NK-92 (cell line): ENCODE data around the gene CAPN5.

ENCODE experiments used
- DNase-seq: peaks from one replicate; lab custom pipeline; 2025; ENCODE audit not compliant: unreplicated experiment; lab: John Stamatoyannopoulos, UW

Gene CAPN5

DNA sequence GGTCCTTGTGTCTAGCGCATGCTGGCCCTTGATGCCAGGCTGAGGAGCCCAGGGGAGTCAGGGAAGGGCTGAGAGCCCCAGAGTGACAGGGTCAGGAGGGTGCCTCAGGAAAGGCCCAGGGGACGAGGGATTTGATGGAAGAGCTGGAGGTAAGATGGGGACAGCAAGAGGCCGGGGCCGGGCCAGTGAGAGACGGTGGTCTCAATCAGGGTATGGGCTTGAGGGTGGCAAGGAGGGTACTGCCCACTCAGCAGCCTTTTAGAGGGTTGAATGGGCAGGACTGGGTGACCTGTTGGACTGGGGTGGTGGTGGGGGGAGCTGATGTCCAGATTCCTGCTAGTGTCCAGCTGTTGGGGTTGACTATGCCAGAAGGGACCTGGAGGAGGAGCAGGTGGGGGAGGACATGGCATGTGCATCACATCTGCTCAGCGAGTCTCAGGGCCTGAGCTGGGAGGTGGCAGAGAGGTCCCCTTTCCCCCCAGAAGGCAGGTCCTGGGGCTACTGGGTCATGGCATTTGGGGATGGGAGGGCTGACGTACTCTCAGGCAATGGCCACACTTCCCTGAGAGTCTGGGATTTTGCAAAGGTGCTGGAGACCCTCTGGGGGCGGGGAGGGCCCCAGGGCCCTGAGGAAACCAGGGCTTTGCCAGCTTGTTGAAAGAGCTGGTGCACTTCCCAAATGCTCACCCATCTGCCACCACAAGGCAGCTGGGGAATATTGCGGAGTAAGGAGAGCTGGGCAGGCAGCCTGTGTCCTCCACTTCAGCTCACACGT is 79.7 kb downstream of the CAPN5 start:
- no peak for DNase-seq

DNA sequence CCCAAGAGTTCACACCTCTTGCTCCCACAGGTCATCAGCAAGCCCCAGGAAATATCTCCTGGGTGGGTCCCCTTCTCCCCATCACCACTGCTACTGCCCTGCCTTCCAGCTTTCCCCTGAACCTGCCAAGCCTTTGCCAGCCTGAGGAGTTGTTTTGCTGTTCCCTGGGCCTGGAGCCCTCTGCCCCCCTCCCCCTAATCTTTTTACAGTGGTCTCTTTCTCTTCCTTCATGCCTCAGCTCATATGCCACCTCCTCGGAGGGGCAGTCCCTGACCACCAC is 80.2 kb downstream of the CAPN5 start:
- no peak for DNase-seq

DNA sequence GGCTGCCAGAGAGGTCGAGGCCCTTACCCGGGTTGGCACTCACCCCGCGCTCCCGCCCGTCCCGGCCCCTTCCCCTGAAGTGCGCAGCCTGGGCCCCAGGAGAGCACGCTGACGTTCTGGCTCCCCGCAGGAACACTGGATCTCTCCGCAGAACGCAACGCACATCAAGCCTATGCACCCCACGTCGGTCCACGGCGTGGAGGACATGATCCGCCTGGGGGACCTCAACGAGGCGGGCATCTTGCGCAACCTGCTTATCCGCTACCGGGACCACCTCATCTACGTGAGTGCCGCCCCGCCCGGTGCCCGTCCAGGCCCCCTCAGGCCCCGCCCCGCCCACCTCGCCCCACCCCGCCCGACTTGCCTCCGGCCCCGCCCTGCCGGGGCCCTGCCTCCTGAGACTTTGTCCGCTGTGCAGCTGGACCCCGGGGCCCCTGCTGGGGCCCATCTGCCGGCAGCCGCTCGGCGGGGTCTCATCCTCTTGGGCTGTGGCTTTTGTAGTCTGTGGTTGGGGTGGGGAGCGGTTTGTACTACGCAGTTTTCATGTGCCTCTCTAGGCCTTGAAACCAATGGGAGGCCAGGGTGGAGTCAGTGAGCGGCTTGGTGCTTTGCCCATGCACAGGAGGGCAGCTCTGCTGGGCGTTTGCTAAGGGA is 81.0 kb downstream of the CAPN5 start:
- no peak for DNase-seq

DNA sequence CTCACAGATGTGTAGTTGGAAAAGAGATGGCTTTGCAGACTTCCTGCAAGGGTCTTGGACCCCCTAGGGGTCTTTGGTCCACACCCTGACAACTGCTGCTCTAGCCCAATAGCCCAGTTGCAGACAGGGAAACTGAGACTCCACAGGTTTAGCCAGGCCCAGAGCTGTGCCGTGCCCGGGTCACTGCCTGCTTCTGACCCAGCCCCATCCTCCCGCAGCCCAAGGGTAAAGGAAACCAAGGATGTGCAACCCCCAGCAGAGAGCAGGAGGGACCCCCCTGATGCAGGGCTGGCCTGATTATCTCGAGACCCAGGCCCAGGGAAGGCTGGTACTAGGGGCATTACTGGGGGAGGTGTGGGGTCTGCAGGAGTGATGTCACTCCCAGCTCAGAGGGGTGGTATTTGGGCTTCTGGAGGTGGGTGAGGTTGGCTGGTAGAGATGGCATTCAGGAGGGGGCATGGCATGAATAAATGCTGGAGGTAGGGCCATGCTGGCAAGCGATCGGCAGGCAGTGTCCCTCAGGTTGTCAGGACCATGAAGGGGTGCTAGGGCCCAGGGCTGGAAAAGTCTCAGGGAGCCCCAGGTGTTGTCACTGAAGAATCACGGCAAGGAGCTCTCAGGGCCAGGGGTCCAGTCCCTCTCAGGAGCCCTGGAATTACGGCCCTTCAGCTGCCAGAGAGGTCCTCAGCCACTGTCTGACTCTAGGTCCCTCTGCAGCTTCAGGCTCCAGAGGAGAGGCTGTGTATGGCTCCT is 82.4 kb downstream of the CAPN5 start:
- DNase-seq = no peak

DNA sequence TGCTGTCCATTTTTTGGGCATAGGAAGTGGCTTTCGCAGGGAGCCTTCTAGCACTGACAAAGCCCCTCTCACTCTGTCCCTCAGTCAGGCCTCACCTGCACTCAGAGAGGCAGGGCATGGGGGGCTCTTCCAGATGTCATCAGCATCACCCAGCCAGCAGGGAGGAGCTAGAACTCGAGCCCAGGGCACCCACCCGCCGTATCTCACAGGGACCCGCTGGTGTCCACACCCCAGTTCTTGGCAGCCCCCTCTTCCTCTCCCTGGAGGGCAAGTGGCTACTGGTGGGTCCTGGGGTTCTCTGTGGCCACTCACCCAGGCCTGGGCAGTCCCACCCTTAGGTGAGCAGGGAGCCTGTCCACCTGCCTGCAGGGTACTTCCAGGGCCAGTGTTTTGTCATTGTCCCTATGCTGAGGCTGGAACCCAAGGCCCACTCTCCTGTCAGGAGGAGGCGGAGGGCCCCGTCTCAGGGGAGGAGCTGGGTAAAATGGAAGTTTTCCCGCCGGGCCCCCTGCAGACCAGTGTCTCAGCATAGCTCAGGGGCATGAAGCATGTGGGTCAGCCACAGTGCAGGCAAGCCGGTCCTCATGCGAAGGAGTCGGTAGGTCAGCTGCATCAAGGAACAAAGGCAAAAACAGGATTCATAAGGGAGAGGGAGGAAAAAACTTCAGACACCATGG is 83.1 kb downstream of the CAPN5 start:
- no peak for DNase-seq

DNA sequence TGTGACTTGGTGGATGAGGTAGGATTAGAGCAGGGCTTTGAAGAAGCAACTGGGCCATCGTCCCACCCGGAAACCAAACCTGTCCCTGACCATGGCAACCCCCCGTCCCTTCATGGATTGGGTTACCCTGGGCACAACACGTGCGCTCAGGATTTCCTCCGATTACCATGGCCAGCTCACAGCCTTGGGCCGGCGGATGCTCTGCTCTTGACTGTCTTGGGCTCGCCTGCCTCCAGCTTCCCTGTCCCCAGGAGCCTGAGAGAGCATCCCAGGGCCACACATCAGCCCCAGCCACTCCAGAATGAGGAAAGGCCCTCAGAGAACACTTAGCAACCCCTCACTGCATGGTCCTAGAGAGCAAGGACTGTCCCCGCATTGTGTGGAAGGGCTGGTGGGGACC is 84.1 kb downstream of the CAPN5 start:
- DNase-seq = no peak

DNA sequence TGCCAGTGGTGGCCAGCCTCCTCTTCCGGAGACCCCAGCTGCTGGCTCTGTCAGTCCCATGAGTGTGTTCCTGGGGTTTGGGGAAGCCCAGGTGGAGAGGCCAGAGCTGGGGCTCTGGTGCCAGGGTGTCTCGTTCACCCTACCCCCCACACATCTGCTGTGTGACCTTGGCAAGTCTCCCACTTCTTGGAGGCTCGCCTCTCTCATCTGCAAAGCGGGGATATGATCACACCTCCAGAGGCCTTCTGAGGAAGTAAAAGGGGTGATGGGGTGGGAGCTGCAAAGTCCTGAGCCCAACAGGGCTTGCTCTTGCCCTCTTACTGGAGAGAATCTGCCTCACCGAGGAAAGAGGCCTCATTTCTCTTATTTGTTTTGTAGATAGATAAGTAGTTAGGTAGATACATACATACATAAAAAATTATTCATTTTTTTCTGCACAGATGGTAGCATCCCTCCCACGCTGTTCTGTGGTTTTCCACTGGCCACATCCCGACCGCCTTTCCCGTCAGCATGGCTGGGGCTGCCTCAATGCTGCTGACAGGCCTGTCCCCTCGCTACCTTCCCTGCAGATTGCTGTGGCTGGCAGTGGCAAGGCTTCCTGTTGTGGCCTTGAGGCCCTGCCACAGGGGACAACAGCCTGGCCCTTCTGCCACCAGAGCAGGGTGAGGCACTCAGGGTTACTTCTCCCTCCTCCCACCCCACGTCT is 85.2 kb downstream of the CAPN5 start:
- no peak for DNase-seq

DNA sequence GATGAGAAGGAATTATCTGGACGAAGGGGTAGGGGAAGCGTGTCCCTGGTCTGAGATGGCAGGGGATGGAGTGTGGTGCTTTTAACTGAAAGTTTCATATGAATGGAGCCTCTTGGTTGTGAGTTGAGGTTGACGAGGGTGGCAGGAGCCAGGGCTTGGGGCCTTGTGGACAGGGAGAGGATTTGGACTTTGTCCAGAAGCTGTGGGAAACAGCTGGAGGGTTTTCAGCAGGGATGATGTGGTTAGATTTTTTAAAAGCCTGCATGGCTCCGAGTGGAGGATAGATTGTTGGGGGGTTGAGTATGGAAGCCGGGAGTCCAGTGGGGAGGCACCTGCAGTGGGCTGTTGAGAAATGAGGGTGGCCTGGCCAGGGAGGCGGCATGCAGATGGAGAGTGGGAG is 86.1 kb downstream of the CAPN5 start:
- no peak for DNase-seq

DNA sequence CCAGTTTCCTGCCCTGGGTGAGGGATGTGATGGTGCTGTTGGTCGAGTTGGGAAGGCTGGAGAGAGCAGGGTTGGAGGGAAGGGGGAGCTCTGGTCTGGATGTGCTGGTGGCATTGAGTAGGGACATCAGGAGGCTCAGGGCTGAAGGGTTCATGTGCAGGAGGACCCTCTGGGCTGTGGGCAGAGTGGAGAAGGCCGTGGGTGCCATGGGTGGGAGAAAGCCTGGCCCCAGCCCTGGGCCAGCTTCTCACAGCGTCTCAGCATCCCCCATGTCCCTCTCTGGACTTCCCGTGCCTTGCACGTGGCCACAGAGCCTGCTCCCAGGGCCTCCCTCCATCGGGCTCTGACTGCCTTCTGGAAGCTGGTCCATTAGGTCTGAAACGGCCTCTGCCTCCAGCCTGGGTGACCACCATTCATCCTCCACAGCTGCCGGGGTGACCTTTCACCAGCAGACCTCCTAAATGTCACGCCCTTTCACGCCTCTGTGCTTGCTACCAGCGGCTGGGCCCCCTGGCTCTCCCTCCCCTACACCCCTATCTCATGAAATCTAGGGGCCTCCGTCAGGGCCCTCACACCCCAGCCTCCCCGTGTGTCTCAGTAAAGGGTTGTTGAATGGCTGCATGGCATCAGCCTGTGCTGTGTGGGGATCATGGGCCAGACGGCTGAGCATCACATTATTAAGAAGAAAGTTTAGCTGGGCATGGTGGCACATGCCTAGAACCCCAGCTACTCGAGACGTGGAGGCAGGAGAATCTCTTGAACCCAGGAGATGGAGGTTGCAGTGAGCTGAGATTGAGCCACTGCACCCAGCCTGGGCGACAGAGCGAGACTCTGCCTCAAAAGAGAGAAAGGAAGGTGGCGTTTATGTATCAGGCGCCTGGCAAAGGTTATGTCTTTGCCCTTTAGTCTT is 86.8 kb downstream of the CAPN5 start:
- no peak for DNase-seq

DNA sequence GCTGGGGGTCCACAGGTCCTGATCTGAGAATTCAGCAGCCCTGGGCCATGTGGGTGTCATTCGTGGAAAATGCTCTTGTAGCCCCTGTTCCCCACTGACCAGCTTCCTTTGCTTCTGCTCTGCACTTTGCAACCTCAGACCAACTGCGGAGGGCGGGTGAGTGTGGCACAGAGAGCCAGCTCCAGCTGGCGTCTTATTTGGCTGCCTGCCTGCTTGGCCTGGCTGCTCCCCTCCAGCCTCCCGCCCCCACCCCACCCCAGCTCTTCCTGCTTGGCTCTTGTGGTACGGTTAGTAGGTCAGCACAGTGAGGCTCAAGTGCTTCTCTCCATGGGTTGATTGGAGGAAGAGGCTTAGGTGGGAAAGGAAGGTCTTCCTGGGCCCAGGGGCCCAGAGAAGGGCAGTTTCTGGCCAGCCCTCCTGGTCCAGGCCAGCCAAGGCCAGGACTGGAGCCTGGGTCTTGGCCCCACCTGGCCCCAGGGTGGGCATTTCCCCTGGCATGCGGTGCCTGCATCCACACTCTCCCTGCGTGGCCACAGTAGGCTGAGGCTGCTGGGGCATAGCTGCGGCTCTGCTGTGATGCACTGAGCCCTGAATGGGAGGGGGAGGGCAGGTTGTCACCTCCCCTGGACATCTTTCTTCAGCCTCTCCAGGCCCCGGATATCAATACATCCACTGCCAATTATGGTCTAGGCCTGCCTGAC is 87.8 kb downstream of the CAPN5 start:
- no peak for DNase-seq

DNA sequence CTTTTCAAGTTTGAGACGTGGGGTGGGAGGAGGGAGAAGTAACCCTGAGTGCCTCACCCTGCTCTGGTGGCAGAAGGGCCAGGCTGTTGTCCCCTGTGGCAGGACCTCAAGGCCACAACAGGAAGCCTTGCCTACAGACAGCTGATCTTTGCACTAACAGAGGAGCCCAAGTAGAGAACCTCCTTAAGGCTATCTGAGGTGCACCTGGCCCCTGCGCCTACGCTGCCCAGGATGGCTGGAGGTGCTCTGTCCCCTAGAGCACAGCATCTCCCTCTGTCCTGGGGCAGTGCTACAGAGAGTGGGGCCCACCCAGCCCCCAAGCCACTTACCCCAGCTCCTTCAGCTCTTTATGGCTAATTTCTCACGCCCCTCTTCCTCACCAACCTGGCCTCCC is 88.3 kb downstream of the CAPN5 start:
- no peak for DNase-seq

DNA sequence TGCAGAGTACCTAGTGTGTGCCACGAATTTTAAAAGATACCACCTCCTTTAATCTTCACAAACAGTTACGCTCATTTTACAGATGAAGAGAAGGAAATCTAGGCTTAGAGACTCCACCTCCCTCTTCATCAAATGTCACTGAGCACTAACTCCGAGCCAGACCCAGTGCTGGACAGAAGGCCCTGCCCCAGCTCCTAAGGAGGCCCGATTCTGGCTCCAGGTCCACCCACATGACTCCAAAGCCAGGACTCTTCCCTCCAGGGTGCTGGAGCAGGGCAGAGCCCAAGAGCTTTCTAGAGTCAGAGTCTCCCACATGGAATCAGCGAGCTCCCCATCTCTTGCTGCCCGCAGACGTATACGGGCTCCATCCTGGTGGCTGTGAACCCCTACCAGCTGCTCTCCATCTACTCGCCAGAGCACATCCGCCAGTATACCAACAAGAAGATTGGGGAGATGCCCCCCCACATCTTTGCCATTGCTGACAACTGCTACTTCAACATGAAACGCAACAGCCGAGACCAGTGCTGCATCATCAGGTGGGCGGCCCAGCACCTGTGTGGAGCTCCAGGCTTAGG is 88.9 kb downstream of the CAPN5 start:
- DNase-seq = no peak

DNA sequence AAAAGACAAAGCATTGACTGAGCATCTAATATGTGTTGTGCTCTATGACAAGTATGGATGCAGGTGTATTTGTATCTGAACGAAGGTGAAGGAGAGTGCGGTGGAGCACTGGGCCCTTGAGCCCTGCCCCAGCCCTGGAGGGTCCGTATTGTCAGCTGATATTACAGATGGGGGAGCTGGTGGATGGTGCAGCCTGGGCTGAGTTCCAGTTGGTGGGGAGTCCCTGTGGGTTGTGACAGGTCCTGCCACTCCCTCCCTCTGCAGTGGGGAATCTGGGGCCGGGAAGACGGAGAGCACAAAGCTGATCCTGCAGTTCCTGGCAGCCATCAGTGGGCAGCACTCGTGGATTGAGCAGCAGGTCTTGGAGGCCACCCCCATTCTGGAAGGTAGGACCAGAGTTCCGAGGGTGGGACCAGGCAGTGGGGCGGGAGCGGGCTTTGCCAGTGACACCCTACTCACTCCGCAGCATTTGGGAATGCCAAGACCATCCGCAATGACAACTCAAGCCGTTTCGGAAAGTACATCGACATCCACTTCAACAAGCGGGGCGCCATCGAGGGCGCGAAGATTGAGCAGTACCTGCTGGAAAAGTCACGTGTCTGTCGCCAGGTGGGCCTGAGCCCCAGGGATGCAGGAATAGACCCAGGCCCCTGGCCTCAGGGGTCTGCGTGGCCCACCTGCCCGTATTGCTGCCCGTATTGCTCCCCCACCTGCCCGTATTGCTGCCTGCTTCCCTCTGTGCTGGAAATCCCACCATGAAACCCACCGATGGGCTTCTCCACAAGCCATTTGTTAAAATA is 89.8 kb downstream of the CAPN5 start:
- DNase-seq = no peak

DNA sequence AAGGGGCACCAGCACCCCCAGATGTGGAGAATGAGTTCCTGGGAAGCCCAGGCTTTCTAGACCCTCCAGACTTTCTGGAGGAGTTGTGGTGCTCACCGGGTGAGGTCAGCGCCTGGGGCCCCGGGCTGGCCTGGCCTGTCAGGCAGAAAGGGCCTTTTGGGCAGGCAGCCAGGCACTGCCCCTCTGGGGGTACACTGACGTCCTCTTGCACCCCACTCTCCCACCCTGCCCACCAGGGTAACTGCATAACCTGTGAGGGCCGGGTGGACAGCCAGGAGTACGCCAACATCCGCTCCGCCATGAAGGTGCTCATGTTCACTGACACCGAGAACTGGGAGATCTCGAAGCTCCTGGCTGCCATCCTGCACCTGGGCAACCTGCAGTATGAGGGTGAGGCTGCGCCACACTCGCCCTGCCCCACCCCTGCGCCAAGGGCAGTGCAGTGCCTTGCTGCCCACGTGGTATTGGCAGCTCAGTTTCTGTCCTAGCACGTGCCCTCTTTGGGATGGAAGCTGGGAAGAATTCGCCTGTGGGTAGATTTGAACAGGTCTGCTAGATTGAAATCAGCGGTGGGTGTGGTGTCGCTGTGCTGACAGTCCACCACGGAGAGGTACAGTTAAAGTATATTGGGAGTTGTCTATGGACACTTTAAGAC is 91.4 kb downstream of the CAPN5 start:
- DNase-seq = no peak

DNA sequence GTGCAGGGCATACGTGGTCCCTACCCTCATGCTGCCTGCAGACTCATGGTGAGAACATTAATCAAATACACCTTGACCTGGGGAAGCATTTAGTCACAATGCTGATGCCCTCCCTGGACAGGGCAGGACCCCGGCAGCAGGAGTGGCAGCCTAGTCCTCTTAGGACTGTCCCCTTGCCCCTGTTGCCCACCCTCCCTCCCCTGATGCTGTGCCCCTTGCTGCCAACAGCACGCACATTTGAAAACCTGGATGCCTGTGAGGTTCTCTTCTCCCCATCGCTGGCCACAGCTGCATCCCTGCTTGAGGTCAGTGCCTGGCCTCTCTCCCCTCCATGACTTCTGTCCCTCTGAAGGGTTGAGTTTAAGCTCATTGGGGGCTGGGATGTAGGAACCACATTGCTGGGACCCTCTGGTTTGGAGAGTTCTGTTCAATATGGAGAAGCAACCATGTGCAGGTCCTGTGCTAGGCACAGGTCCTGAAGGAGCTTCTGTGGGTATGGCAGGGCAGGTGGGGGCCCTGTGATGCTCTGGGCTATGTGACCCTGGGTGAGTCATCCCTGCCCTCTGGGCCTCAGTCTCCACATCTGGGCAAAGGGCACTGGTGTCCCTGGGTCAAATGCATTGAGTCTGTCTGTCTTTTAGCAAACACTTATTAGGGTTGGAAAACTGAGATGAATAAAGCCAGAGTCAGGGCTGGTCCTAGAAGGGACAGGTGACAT is 92.6 kb downstream of the CAPN5 start:
- no peak for DNase-seq

DNA sequence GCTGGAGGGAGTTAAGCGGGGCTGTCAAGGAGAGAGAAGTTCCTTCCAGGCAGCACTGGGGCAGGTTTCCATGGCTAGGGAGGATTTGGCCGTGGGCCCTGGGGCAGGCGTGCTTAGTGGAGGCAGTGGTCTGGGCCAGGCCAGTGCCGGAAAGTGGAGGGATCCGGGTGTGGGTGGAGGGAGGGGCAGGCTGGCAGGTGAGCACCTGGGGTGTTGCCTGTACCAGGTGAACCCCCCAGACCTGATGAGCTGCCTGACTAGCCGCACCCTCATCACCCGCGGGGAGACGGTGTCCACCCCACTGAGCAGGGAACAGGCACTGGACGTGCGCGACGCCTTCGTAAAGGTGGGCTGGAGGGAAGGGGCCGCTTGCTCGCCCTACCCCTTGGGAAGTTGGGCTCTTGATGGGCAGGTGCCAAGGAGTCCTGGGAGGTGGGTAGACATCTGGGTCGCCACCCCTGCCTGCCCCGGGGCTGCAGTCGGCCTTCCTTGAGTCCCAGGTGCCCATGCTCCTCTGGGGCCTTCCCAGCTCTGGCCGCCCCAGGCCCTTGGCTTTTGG is 93.2 kb downstream of the CAPN5 start:
- no peak for DNase-seq

DNA sequence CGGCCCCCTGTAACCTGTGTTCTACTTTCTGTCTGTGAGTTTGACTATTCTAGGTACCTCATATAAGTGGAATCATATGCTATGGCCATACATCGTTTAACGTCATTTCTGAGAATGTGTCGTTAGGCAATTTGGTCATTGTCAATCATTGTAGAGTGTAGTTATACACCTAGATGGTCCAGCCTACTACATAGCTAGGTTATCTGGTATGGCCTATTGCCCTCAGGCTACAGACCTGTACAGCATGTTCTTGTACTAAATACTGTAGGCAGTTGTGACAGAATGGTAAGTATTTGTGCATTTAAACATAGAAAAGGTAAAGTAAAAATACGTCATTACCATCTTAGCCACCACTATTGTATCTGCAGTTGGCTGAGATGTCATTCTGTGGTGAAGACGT is 96.5 kb downstream of the CAPN5 start:
- DNase-seq = no peak
